GM23338 (cell line): Measurements from ENCODE around the gene EXOC4. TPM values are rescaled to one million over a fixed set of nuclear protein-coding genes. Genes with fewer than 3 reads are reported as not detected.

Experiments
- ATAC-seq: fragments of 200-7000 bp; cut with Tn5 transposase; 3 replicates; pipeline ENCODE4 v1.9.1; 2020
- DNase-seq: peaks from one replicate; pipeline ENCODE4 v3.0.0-alpha.2; 2015; ENCODE audit warnings: low spot score
- H2AFZ ChIP-seq: fragments of 200-600 bp; sonication (generic); 2 replicates; pipeline ENCODE4 v1.8.0; 2016; ENCODE audit warnings: antibody characterized with exemption, mild to moderate bottlenecking, moderate library complexity
- H3F3A ChIP-seq: fragments of 200-600 bp; sonication (generic); replicated peaks from 2 replicates; pipeline ENCODE4 v1.8.0; 2017; ENCODE audit warnings: antibody characterized with exemption, mixed run types, low read depth
- H3K27ac ChIP-seq: fragments of 200-600 bp; sonication (generic); 2 replicates; pipeline ENCODE4 v1.6.1; 2016; ENCODE audit warnings: low read depth
- H3K27me3 ChIP-seq: fragments of 200-600 bp; sonication (generic); 2 replicates; pipeline ENCODE4 v1.8.0; 2016; ENCODE audit warnings: mild to moderate bottlenecking, mixed run types, moderate library complexity; ENCODE audit not compliant: insufficient read depth
- H3K36me3 ChIP-seq: fragments of 200-600 bp; sonication (generic); 2 replicates; pipeline ENCODE4 v1.8.0; 2016; ENCODE audit warnings: mild to moderate bottlenecking; ENCODE audit not compliant: insufficient read depth
- H3K4me1 ChIP-seq: fragments of 200-600 bp; sonication (generic); 2 replicates; pipeline ENCODE4 v1.8.0; 2016; ENCODE audit warnings: mild to moderate bottlenecking, moderate library complexity; ENCODE audit not compliant: insufficient read depth
- H3K4me2 ChIP-seq: fragments of 200-600 bp; sonication (generic); 2 replicates; pipeline ENCODE4 v1.7.1; 2017; ENCODE audit warnings: mixed run types
- H3K4me3 ChIP-seq: fragments of 200-600 bp; sonication (generic); 2 replicates; pipeline ENCODE4 v1.6.1; 2016; ENCODE audit warnings: mixed run types
- H3K79me2 ChIP-seq: fragments of 200-600 bp; sonication (generic); replicated peaks from 2 replicates; pipeline ENCODE4 v1.8.0; 2017; ENCODE audit warnings: mild to moderate bottlenecking; ENCODE audit not compliant: insufficient read depth
- H3K9me2 ChIP-seq: fragments of 200-600 bp; sonication (generic); 2 replicates; pipeline ENCODE4 v1.8.0; 2017; ENCODE audit not compliant: insufficient read depth
- H4K20me1 ChIP-seq: fragments of 200-600 bp; sonication (generic); replicated peaks from 2 replicates; pipeline ENCODE4 v1.8.0; 2017; ENCODE audit warnings: mild to moderate bottlenecking; ENCODE audit not compliant: insufficient read depth
- H3K27ac Mint-ChIP-seq: 2 replicates; pipeline ENCODE4 v1.8.0; 2020; ENCODE audit warnings: inconsistent platforms, mild to moderate bottlenecking, moderate library complexity, mixed read lengths
- H3K27me3 Mint-ChIP-seq: 3 replicates; pipeline ENCODE4 v1.8.0; 2022; ENCODE audit warnings: low read depth, mild to moderate bottlenecking, moderate library complexity, mixed read lengths, inconsistent platforms; ENCODE audit not compliant: insufficient read depth, poor library complexity
- H3K36me3 Mint-ChIP-seq: 3 replicates; pipeline ENCODE4 v1.8.0; 2021; ENCODE audit warnings: low read depth, mild to moderate bottlenecking, inconsistent platforms, moderate library complexity, mixed read lengths
- H3K4me1 Mint-ChIP-seq: 3 replicates; pipeline ENCODE4 v1.8.0; 2020; ENCODE audit warnings: mild to moderate bottlenecking, inconsistent platforms, mixed read lengths
- H3K4me3 Mint-ChIP-seq: 3 replicates; pipeline ENCODE4 v1.8.0; 2021; ENCODE audit warnings: moderate library complexity, mild to moderate bottlenecking, inconsistent platforms, mixed read lengths
- H3K9me3 Mint-ChIP-seq: 3 replicates; pipeline ENCODE4 v1.8.0; 2020; ENCODE audit warnings: moderate library complexity, mild to moderate bottlenecking, inconsistent platforms, mixed read lengths
- CREB1 ChIP-seq: fragments of 250-450 bp; sonication (Bioruptor Pico); IDR thresholded peaks from 2 replicates; pipeline ENCODE4 v1.5.0; 2020; ENCODE audit warnings: low read depth, mild to moderate bottlenecking, moderate library complexity
- CTCF ChIP-seq, 2 experiments: fragments of 200-600 bp in 1 of 2; sonication (generic) in 1 of 2; conservative IDR thresholded peaks; 2 replicates each; pipeline versions ENCODE4 v1.5.1 to v1.6.1; 2016 to 2017; ENCODE audit warnings: antibody characterized with exemption in 2 of 2, low read depth in 2 of 2, mild to moderate bottlenecking in 2 of 2, moderate library complexity in 1 of 2
- ETS1 ChIP-seq: IDR thresholded peaks from 2 replicates; pipeline ENCODE4 v1.6.1; 2016; ENCODE audit warnings: antibody characterized with exemption
- EZH2 ChIP-seq: fragments of 200-600 bp; sonication (generic); IDR thresholded peaks from one replicate; pipeline ENCODE4 v1.8.0; 2017; ENCODE audit warnings: antibody characterized with exemption, mild to moderate bottlenecking, low read depth; ENCODE audit not compliant: unreplicated experiment
- EZH2phosphoT487 ChIP-seq: fragments of 200-600 bp; sonication (generic); IDR thresholded peaks from one replicate; pipeline ENCODE4 v1.8.1; 2018; ENCODE audit warnings: antibody characterized with exemption; ENCODE audit not compliant: unreplicated experiment
- JUNB ChIP-seq: IDR thresholded peaks from one replicate; pipeline ENCODE4 v1.6.1; 2016; ENCODE audit warnings: antibody characterized with exemption; ENCODE audit not compliant: unreplicated experiment
- NANOG ChIP-seq: IDR thresholded peaks from 2 replicates; pipeline ENCODE4 v1.6.1; 2016; ENCODE audit warnings: antibody characterized with exemption, borderline replicate concordance
- POLR2AphosphoS5 ChIP-seq: IDR thresholded peaks from 2 replicates; pipeline ENCODE4 v1.6.1; 2016; ENCODE audit warnings: antibody characterized with exemption, low read depth
- REST ChIP-seq: IDR thresholded peaks from one replicate; pipeline ENCODE4 v1.6.1; 2018; ENCODE audit warnings: antibody characterized with exemption; ENCODE audit not compliant: unreplicated experiment
- STAT1 ChIP-seq: IDR thresholded peaks from one replicate; pipeline ENCODE4 v1.6.1; 2016; ENCODE audit warnings: antibody characterized with exemption; ENCODE audit not compliant: unreplicated experiment
- ZNF114 ChIP-seq: fragments of 250-450 bp; sonication (Bioruptor Pico); IDR thresholded peaks from 2 replicates; pipeline ENCODE4 v1.5.0; 2020; ENCODE audit warnings: mild to moderate bottlenecking, moderate library complexity
- ZNF331 ChIP-seq: fragments of 250-450 bp; sonication (Bioruptor Pico); IDR thresholded peaks from 2 replicates; pipeline ENCODE4 v1.5.0; 2020; ENCODE audit warnings: low read depth, mild to moderate bottlenecking, moderate library complexity
- ZNF462 ChIP-seq: fragments of 250-450 bp; sonication (Bioruptor Pico); IDR thresholded peaks from 2 replicates; pipeline ENCODE4 v1.5.0; 2020; ENCODE audit warnings: mild to moderate bottlenecking, moderate library complexity
- polyA plus RNA-seq: library from polyadenylated mRNA; unstranded; fragments of >200 nt; fragmentation: Nextera tagmentation; extraction: Ambion mirVana; gene quantifications from 2 replicates; pipeline ENCODE4 v1.2.1, GENCODE V29; 2016
- total RNA-seq: library from RNA; depleted of rRNA; stranded (reverse); fragments of >200 nt; shearing (Covaris generic); gene quantifications from 2 replicates; pipeline ENCODE4 v1.2.3, GENCODE V29; 2014

The EXOC4 gene
- total and polyA plus RNA-seq, 2 experiments from 2014 or later = 37.5 to 52.7 TPM

- Histone ChIP-seq H3K27ac (no peak overlapping the region), H3K4me2 (no peak overlapping the region), H3K36me3 (peaks cover 16% of the 10 kb centered on the region; the same call in 1 of the 2 replicates), H2AFZ (no peak overlapping the region), H3K4me1 (no peaks in the 10 kb centered on the region), H3K9me2 (no peaks in the 10 kb centered on the region), H3K79me2 (peaks cover 13% of the 10 kb centered on the region), H3K4me3 (no peak overlapping the region), H4K20me1 (peaks cover 6% of the 10 kb centered on the region; the same call in 1 of the 2 replicates), H3F3A (no peaks in the 10 kb centered on the region), H3K27me3 (no peaks in the 10 kb centered on the region)
- Mint-ChIP-seq H3K4me1 (no peaks in the 10 kb centered on the region), H3K27ac (no peak overlapping the region), H3K36me3 (peaks cover 70% of the 10 kb centered on the region), H3K4me3 (no peak overlapping the region), H3K27me3 (no peaks in the 10 kb centered on the region), H3K9me3 (peaks cover 27% of the 10 kb centered on the region)
- DNase-seq (no peak), ATAC-seq (no peak)
- TF ChIP-seq ZNF331 (CRISPR knock-in tag) = no peak
- no peak for TF ChIP-seq STAT1
- TF ChIP-seq ZNF114 (CRISPR knock-in tag) = no peak
- no peak for TF ChIP-seq POLR2AphosphoS5
- no peak for TF ChIP-seq REST
- TF ChIP-seq EZH2 = no peak
- TF ChIP-seq EZH2phosphoT487 = no peak
- TF ChIP-seq CTCF (conservative IDR thresholded peaks at IDR 0.05; ENCODE audit: low read depth in 2 of 2) = no peak
- no peak for TF ChIP-seq ZNF462 (CRISPR knock-in tag)
- no peak for TF ChIP-seq JUNB
- TF ChIP-seq CREB1 = no peak
- TF ChIP-seq ETS1 = no peak
- TF ChIP-seq NANOG = no peak
These were observed 68.0 kb downstream of the EXOC4 start for GRCh38 chr7:133320891-133321290.
